Measurements from ENCODE around the gene CALB2.

DNA sequence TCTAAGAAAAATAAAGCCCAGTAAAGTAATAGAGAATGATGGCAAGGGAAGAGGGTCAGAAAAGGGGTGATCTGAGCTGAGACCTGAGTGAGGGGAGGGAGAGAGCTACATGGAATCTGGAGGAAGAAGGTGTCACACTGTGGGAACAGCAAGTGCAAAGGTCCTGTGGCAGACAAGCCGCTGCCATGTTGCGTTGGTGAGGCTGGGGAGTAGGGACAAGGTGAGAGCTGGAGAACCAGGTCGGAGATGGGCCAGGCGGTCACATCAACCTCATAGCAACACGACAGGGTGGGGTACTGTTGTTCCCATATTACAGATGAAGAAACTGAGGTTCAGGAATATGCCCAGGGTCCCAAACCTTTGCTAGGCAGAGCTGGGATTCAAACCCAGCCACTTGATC lies 16.6 kb upstream of the CALB2 start:
- TF ChIP-seq FOSL2 (CRISPR knock-in tag; IDR thresholded peaks at IDR 0.05) (no peak), PHF8 (CRISPR knock-in tag; IDR thresholded peaks at IDR 0.05) (no peak), SNAI1 (CRISPR knock-in tag; IDR thresholded peaks at IDR 0.05; ENCODE audit: borderline replicate concordance) (no peak), ZSCAN20 (CRISPR knock-in tag; IDR thresholded peaks at IDR 0.05; ENCODE audit: borderline replicate concordance) (no peak)
- TF ChIP-seq, protein P1, sequence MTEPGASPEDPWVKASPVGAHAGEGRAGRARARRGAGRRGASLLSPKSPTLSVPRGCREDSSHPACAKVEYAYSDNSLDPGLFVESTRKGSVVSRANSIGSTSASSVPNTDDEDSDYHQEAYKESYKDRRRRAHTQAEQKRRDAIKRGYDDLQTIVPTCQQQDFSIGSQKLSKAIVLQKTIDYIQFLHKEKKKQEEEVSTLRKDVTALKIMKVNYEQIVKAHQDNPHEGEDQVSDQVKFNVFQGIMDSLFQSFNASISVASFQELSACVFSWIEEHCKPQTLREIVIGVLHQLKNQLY (CRISPR knock-in tag; IDR thresholded peaks at IDR 0.05) = no peak
- TF ChIP-seq, protein P2, sequence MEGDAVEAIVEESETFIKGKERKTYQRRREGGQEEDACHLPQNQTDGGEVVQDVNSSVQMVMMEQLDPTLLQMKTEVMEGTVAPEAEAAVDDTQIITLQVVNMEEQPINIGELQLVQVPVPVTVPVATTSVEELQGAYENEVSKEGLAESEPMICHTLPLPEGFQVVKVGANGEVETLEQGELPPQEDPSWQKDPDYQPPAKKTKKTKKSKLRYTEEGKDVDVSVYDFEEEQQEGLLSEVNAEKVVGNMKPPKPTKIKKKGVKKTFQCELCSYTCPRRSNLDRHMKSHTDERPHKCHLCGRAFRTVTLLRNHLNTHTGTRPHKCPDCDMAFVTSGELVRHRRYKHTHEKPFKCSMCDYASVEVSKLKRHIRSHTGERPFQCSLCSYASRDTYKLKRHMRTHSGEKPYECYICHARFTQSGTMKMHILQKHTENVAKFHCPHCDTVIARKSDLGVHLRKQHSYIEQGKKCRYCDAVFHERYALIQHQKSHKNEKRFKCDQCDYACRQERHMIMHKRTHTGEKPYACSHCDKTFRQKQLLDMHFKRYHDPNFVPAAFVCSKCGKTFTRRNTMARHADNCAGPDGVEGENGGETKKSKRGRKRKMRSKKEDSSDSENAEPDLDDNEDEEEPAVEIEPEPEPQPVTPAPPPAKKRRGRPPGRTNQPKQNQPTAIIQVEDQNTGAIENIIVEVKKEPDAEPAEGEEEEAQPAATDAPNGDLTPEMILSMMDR (CRISPR knock-in tag; IDR thresholded peaks at IDR 0.05) = no peak
